ENCODE results near the gene GAPDHS. TPM values are rescaled to one million over a fixed set of nuclear protein-coding genes. Genes with fewer than 3 reads are reported as not detected.

GAPDHS gene
- total RNA-seq, 1 experiment from 2014 or later: not detected

DNA sequence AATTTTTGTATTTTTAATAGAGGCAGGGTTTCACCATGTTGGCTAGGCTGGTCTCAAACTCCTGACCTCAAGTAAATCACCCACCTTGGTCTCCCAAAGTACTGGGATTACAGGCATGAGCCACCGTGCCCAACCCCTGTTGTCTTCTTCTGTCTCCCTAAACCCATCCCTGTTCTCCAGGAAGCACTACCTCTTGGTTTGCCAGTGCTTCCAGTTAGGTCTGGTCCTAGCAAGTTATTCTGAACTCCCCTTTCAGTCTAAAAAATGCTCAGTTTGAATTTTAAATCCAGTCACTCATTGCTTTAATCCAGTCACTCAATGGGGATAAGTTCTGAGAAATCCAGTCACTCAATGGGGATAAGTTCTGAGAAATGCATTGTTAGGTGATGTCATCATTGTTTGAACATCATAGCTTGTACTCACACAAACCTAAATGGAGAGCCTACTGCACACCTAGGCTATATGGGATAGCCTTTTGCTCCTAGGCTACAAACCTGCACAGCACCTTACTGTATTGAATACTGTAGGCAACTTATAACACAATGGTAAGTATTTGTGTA, 38.2 kb downstream of the GAPDHS start:
- no peaks in the 10 kb centered on the region for H4K20me1 ChIP-seq (ENCODE audit: insufficient read depth)
- H3K4me2 ChIP-seq (ENCODE audit: low read length): no peak overlapping the region
- intact Hi-C loops (cut with micrococcal nuclease): no loop called here
- H3K9ac ChIP-seq (ENCODE audit: low read length): no peak overlapping the region
- H3K9me3 ChIP-seq (ENCODE audit: control insufficient read depth in 1 of 2, insufficient read depth in 1 of 2, low read depth in 1 of 2, low read length in 2 of 2): peaks cover 3 to 9% of the 10 kb centered on the region in 2 experiments; a peak in 2 of 4 replicates
- no peak overlapping the region for H3K27ac ChIP-seq (ENCODE audit: low read depth, low read length)
- DNase-seq (ENCODE audit: low read depth, low spot score) (no peak), ATAC-seq (no peak)
- ChIA-PET CTCF (no interaction called here), RAD21 (ENCODE audit: low non-redundant PET in 1 of 2, low total read pairs in 2 of 2, uncharacterized antibody in 2 of 2, unreplicated experiment in 2 of 2) (no interaction called here), POLR2A (no interaction called here)
- TF ChIP-seq FOSL1 (IDR thresholded peaks at IDR 0.05; ENCODE audit: low read depth): no peak
- no peak for TF ChIP-seq TCF7L2 (IDR thresholded peaks at IDR 0.05; ENCODE audit: borderline replicate concordance, extremely low read depth, insufficient read depth, insufficient read length)
- TF ChIP-seq ZFX (IDR thresholded peaks at IDR 0.05): no peak
- no peak for TF ChIP-seq YY1 (IDR thresholded peaks at IDR 0.05; ENCODE audit: extremely low read depth, insufficient replicate concordance, low read depth, low read length)
- TF ChIP-seq, protein P1, sequence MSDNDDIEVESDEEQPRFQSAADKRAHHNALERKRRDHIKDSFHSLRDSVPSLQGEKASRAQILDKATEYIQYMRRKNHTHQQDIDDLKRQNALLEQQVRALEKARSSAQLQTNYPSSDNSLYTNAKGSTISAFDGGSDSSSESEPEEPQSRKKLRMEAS (IDR thresholded peaks at IDR 0.05): no peak
- no peak for TF ChIP-seq CTCF (IDR thresholded peaks at IDR 0.05 in 2 of 3, conservative IDR thresholded peaks at IDR 0.05 in 1 of 3; ENCODE audit: borderline replicate concordance in 1 of 3, insufficient read depth in 1 of 3, low read depth in 2 of 3, low read length in 2 of 3)
- TF ChIP-seq REST (IDR thresholded peaks at IDR 0.05; ENCODE audit: low read depth): no peak
- TF ChIP-seq ELF1 (IDR thresholded peaks at IDR 0.05; ENCODE audit: borderline replicate concordance, low read depth): no peak
- no peak for TF ChIP-seq SRF (IDR thresholded peaks at IDR 0.05; ENCODE audit: low read depth)
- no peak for TF ChIP-seq RAD21 (IDR thresholded peaks at IDR 0.05; ENCODE audit: low read depth)
- TF ChIP-seq POLR2A (IDR thresholded peaks at IDR 0.05; ENCODE audit: borderline replicate concordance, extremely low read depth, insufficient read depth, insufficient read length): no peak
- TF ChIP-seq CEBPB (IDR thresholded peaks at IDR 0.05; ENCODE audit: low read depth): no peak
- no peak for TF ChIP-seq EGR1 (IDR thresholded peaks at IDR 0.05; ENCODE audit: low read depth)
- TF ChIP-seq ATF3 (IDR thresholded peaks at IDR 0.05): no peak
- no peak for TF ChIP-seq ZNF274 (IDR thresholded peaks at IDR 0.05; ENCODE audit: low read depth, low read length)
- no peak for TF ChIP-seq EZH2phosphoT487 (IDR thresholded peaks at IDR 0.05; ENCODE audit: borderline replicate concordance)
- no TSS peak for BruUV-seq (replicated peaks)
- H3K36me3 ChIP-seq (ENCODE audit: control insufficient read depth in 1 of 2, insufficient read depth in 2 of 2, low read length in 2 of 2): no peaks in the 10 kb centered on the region
- H3K4me3 ChIP-seq (replicated peaks in 1 of 2; ENCODE audit: low read depth in 1 of 2, low read length in 2 of 2): no peak overlapping the region
- no peak overlapping the region for H2AFZ ChIP-seq (ENCODE audit: low read depth, low read length, poor library complexity, severe bottlenecking)
- H3K4me1 ChIP-seq (ENCODE audit: control insufficient read depth in 1 of 2, insufficient read depth in 2 of 2, low read length in 2 of 2): no peaks in the 10 kb centered on the region
- H3K27me3 ChIP-seq (ENCODE audit: insufficient read depth, low read length): no peaks in the 10 kb centered on the region
- no peaks in the 10 kb centered on the region for H3K79me2 ChIP-seq (ENCODE audit: insufficient read depth, low read length)
- H3K9me2 ChIP-seq (ENCODE audit: insufficient read depth): no peaks in the 10 kb centered on the region
